ENCODE results near the gene RNF182. TPM values are rescaled to one million over a fixed set of nuclear protein-coding genes. Genes with fewer than 3 reads are reported as not detected.

Gene RNF182
- total and polyA plus RNA-seq, 9 of the 15 experiments (the other 6 are each of a cell fraction or from before 2014, with no cell fraction given), result 12.8 to 22.8 (median 17.5) TPM

GRCh38 chr6:13924146-13924948 lies 405 bp upstream of the RNF182 start (continued):
- TF ChIP-seq MLX (CRISPR knock-in tag; conservative IDR thresholded peaks at IDR 0.05) (0 out of 4 replicates have a peak, but pooled peaks of 1 of the 2 experiments have one; percentile 45), NCOA1 (IDR thresholded peaks at IDR 0.05; ENCODE audit: low read depth) (0 out of 2 replicates have a peak, but pooled peaks have one; percentile 22), NBN (IDR thresholded peaks at IDR 0.05; ENCODE audit: low read depth) (no peak; the same call in 1 of the 2 replicates), NR1H2 (CRISPR knock-in tag; IDR thresholded peaks at IDR 0.05) (peak; percentile 67; the same call in 1 of the 2 replicates), ZNF407 (IDR thresholded peaks at IDR 0.05; ENCODE audit: low read depth) (peak; percentile 65), POLR2A (conservative IDR thresholded peaks at IDR 0.05) (peak; percentile 54), FOXJ2 (tag; IDR thresholded peaks at IDR 0.05) (no peak), ZNF766 (CRISPR knock-in tag; conservative IDR thresholded peaks at IDR 0.05) (peak; percentile 54; the same call in 1 of the 2 replicates), ZNF431 (CRISPR knock-in tag; IDR thresholded peaks at IDR 0.05) (peak; percentile 71; the same call in 1 of the 2 replicates), SMARCC2 (IDR thresholded peaks at IDR 0.05; ENCODE audit: low read depth) (0 out of 2 replicates have a peak, but pooled peaks have one; percentile 16), TFAP4 (CRISPR knock-in tag; IDR thresholded peaks at IDR 0.05; ENCODE audit: borderline replicate concordance) (peak; percentile 76), MTA1 (IDR thresholded peaks at IDR 0.05; ENCODE audit: borderline replicate concordance) (0 out of 2 replicates have a peak, but pooled peaks have one; percentile 35), TAF7 (tag; IDR thresholded peaks at IDR 0.05) (no peak), DPF2 (IDR thresholded peaks at IDR 0.05) (peak; percentile 72; the same call in 1 of the 2 replicates), SUPT5H (IDR thresholded peaks at IDR 0.05) (peak; percentile 48; the same call in 1 of the 2 replicates), MAZ (CRISPR knock-in tag; conservative IDR thresholded peaks at IDR 0.05 in 1 of 2, IDR thresholded peaks at IDR 0.05 in 1 of 2) (peak in 1 of 2 experiments; percentile 52; a peak in 1 of 4 replicates), NRF1 (conservative IDR thresholded peaks at IDR 0.05 in 1 of 2, IDR thresholded peaks at IDR 0.05 in 1 of 2) (peak; percentile 74 to 77), KDM5B (IDR thresholded peaks at IDR 0.05; ENCODE audit: insufficient replicate concordance, low read depth, low read length) (peak; percentile 71)
